ENCODE measurements around the gene NUAK2.
"Not testable (repeated sequence)": the region's sequence is repeated elsewhere in the genome, so short reads cannot be mapped to it uniquely, and the experiment has no call there.

Gene NUAK2

GRCh38 chr1:205294934-205295333 is 26.6 kb downstream of the NUAK2 start:
- DNase-seq, result no peak

GRCh38 chr1:205294175-205294917 is 27.2 kb downstream of the NUAK2 start:
- DNase-seq, result no peak

- DNase-seq, result no peak
Measured at GRCh38 chr1:205293350-205294074, 28.0 kb downstream of the NUAK2 start.

DNA sequence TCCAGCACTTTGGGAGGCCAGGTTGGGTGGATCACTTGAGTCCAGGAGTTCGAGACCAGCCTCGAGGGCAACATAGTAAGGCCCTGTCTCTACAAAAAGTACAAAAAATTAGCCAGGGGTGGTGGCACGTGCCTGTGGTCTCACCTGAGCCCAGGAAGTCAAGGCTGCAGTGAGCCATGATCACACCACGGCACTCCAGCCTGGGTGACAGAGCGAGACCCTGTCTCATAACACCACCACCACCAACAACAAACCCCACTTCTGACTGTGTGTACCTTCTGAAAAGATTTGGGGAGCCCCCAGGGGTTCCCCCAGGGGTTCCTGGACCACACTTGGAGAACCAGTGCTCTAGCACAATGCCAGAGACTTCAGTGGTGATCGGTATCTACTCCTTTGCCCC is 29.9 kb downstream of the NUAK2 start:
- DNase-seq, result no peak

DNA sequence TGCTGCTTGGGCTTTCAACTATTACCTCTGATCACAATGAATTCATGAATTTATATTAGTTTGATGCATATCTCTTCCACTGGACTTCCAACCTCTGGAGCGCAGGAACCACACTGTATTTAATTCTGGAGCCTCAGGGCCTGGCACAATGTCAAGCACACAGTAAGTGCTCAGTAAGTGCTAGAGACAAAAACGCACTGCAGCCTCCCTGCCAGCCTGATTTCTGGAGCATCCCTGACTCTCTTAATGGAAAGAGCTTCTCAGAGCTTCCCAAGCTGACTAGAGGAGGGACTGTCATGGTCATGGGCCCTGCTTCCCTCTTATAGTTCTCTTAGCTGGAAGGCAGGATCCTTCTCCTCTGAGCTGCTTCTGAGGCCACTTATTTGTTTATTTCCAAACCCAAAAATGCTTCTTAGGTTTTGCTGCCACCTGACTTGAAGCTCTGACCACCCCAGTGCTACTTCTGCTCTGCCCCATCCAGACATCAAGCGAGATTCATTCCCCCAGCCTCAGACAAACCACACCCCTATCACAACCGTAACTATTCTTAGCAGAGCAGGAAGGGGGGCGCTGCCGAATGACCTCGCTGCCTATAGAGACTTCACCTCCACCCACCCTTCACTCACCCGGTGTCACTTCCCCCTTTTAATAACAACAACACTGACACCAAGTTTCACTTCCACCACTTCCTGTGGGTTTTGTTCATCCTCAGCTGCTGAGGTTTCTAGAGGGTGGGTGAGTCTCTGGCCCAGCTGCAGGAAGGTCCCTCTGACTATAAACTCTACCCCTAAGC is 33.6 kb downstream of the NUAK2 start:
- peak; percentile 88 to 96 (median 95) for DNase-seq

GRCh38 chr1:205287076-205287475 is 34.5 kb downstream of the NUAK2 start:
- DNase-seq, result peak in 1 of 4 experiments; percentile 23

GRCh38 chr1:205286335-205286950 is 35.1 kb downstream of the NUAK2 start:
- peak in 1 of 4 experiments; percentile 28 for DNase-seq

DNA sequence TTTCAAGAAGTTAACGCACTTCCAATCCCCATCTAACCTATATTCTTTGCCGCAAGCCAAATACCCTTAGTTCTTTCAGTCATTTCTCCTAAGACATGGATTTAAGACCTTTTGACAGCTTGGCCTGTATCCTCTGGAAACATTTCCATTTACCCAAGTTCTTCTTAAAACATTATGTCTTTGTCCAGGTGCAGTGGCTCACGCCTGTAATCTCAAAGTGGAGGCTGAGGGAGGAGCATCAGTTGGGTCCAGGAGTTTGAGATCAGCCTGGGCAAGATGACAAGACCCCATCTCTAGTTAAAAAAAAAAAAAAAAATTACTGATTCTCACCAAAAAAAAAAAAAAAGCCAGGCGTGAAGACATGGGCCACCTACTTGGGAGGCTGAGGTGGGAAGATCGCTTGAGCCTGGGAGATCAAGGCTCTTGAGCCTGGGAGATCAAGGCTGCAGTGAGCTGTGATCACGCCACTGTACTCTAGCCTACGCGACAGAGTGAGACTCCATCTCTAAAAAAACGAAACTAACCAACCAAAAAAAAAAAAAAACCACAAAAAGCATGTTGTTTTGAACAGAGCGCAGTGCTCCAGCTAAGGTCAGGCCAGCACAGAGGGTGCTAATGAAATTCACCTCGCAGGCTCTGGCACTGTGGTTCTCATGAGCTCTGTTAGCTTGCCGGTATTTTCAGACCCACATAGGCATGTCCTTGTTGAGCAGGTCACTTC is 36.0 kb downstream of the NUAK2 start:
- DNase-seq, result peak in 3 of 4 experiments; percentile 62 to 68 (median 66)

- DNase-seq, result peak; percentile 95 to 98 (median 97)
Measured at GRCh38 chr1:205284420-205285144, 37.0 kb downstream of the NUAK2 start.

- no peak for DNase-seq
Measured at GRCh38 chr1:205283270-205284147, 38.0 kb downstream of the NUAK2 start.

GRCh38 chr1:205280666-205281395 is 40.7 kb downstream of the NUAK2 start:
- not testable (repeated sequence) for DNase-seq

- DNase-seq, result no peak
Measured at GRCh38 chr1:205279986-205280385, 41.6 kb downstream of the NUAK2 start.

- no peak for DNase-seq
Measured at GRCh38 chr1:205276689-205277065, 44.9 kb downstream of the NUAK2 start.

- no peak for DNase-seq
Measured at GRCh38 chr1:205275916-205276688, 45.4 kb downstream of the NUAK2 start.

DNA sequence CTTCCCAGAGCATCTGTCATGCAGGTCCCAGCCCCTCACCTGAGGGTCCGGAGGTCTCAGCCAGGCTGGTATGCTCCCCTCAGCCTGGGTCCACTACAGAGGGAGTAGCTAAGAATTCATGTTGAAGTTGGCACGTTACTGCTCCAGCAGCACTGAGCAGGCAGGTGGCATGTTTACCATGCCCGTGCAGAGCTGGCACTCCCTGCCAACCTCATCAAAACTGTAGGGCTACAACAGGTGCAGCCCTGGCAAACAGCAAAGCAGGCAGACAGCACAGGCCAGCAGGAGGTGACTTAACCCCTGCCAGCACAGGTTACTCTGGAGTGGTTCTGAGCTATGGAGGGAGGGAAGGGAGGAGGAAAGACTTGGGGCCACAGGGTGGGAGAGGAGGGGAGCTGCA is 46.4 kb downstream of the NUAK2 start:
- DNase-seq, result no peak

GRCh38 chr1:205274041-205274691 is 47.4 kb downstream of the NUAK2 start:
- DNase-seq, result peak in 3 of 4 experiments; percentile 50 to 71 (median 51)

- peak; percentile 83 to 91 (median 88) for DNase-seq
Measured at GRCh38 chr1:205273551-205273982, 48.0 kb downstream of the NUAK2 start.

- no peak for DNase-seq
Measured at GRCh38 chr1:205272536-205272935, 49.0 kb downstream of the NUAK2 start.
